GM18517 (cell line): ENCODE data around the gene PRDM15.

Experiments
- ATAC-seq: cut with Tn5 transposase; IDR thresholded peaks from one replicate; pipeline ENCODE4 v1.9.1; 2021; ENCODE audit warnings: mild to moderate bottlenecking, moderate library complexity; ENCODE audit not compliant: unreplicated experiment

The PRDM15 gene

DNA sequence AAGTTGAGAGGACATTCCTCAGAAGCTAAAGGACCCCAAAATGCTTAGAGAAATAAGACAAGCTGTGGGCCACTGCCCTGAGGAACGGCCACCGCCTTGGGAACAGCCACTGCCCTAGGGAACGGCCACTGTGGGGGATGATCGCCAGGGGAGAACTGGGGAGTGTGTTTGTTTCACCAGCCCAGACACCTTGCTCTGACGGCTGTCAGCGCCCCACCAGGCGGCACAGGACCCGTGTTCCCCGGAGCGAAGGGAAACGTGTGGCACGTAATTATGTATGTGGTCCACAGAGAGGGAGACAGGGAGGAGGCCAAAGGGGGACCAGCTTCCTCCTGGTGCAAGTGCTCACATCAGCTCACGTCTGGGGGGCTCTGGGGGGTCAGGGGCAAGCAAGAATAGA is 66.5 kb downstream of the PRDM15 start:
- ATAC-seq = no peak

DNA sequence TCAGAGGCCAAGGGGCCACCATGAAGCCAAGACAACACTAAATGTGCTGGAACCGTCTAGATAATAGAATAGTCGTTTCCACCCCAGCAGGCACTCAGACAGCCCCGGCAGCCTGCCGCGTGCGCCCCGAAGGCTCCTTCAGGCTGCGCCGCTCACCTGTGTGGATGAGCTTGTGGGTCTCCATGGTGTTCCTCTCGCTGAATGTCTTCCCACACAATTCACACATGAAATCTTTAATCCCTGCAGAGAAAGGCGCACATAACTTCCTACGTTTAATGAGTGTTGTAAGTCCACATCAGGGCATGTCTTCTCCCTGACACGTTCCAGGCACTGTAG is 68.6 kb downstream of the PRDM15 start:
- no peak for ATAC-seq

DNA sequence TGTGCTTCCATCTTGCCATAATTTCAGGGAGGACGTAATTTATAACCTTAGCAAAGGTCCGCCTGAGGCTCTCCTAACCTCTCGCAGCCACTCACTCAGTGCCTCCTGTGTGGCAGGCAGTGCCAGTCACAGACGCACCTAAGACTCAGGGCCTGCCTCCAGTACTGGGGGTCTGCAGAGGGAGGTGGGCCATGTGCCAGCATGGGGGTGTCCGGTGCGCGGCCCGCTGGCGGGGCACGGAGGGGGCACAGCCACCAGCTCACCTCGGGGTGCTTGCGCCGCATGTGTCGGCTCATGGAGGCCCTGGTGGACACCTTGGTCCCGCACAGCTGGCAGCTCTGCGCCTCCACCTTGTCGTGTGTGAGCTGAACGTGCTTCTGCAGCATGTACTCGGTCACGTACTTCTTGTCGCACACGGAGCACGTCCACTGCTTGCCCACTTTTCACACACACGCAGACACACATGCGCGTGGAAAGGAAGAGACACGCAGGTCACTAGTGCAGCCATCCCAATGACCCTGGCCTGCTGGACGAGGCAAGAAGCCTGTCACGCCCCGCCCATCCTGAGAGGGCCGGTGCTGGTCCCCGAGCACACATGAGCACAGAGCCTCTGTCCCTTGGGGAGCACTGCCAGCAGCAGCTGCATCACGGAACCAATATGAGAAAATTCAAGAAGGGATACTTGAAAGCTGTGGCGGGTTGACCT is 69.1 kb downstream of the PRDM15 start:
- no peak for ATAC-seq

DNA sequence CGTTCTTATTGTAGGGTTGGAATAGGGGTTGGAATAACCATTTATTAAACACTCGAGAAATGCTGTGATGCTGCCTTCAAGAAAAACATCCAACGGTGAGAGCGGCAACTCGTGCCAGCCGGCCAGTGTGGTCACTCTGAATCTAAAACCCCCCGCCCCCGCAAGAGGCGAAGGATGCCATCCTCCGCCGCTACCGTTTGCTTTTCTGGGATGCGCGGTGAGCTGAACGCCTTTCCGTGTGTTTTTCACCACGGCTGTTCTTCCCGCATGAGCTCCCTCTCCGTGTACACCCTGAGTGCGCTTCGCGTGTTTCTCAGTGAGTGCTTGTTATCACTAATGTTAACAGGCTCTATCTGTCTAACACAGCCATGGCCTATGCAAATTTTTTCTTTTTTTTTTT is 70.3 kb downstream of the PRDM15 start:
- ATAC-seq = no peak

GRCh38 chr21:41808094-41808493 is 71.0 kb downstream of the PRDM15 start:
- no peak for ATAC-seq

- no peak for ATAC-seq
Measured at GRCh38 chr21:41806773-41807172, 72.4 kb downstream of the PRDM15 start.

- no peak for ATAC-seq
Measured at GRCh38 chr21:41805643-41806042, 73.5 kb downstream of the PRDM15 start.

DNA sequence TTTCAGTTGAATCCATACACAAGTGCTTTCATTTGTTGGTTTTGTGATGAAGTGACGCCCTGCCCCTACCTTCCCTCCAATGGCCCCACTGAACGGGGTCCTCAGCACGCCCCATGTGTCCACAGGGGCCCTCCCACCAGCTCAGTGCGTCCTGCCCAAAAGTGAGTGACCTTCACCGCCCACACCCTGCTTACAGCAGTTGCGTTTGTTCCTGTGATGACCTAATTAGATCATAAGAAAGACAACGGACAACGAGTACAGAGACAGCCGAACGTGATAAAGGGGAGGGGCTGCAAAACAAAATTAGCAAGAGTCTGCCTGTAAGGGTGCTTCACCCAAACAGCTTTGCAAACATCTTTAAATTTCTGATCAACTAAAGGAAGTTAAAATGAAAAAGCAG is 74.1 kb downstream of the PRDM15 start:
- no peak for ATAC-seq

GRCh38 chr21:41804381-41804780 is 74.8 kb downstream of the PRDM15 start:
- no peak for ATAC-seq

GRCh38 chr21:41803316-41803715 is 75.8 kb downstream of the PRDM15 start:
- no peak for ATAC-seq

GRCh38 chr21:41802684-41803083 is 76.5 kb downstream of the PRDM15 start:
- ATAC-seq = no peak

DNA sequence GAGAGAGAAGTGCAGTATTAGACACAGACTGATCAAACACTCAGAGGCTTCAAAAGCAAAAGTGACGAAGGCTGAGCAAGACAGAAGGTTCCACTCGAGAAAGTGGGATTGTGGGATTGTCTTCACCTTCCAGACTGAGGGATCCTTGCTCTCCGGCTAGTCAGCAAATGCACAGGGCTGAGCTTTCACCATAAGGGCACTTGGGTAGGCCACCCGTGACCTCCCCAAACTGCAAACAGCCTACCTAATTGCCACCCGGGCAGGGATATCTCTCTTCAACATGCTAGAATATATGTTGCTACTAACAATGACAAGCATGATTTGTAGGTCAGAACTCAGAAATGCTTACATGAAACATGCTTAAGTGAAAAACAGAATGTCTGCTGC is 77.0 kb downstream of the PRDM15 start:
- no peak for ATAC-seq

- ATAC-seq = no peak
Measured at GRCh38 chr21:41801321-41802197, 77.6 kb downstream of the PRDM15 start.

DNA sequence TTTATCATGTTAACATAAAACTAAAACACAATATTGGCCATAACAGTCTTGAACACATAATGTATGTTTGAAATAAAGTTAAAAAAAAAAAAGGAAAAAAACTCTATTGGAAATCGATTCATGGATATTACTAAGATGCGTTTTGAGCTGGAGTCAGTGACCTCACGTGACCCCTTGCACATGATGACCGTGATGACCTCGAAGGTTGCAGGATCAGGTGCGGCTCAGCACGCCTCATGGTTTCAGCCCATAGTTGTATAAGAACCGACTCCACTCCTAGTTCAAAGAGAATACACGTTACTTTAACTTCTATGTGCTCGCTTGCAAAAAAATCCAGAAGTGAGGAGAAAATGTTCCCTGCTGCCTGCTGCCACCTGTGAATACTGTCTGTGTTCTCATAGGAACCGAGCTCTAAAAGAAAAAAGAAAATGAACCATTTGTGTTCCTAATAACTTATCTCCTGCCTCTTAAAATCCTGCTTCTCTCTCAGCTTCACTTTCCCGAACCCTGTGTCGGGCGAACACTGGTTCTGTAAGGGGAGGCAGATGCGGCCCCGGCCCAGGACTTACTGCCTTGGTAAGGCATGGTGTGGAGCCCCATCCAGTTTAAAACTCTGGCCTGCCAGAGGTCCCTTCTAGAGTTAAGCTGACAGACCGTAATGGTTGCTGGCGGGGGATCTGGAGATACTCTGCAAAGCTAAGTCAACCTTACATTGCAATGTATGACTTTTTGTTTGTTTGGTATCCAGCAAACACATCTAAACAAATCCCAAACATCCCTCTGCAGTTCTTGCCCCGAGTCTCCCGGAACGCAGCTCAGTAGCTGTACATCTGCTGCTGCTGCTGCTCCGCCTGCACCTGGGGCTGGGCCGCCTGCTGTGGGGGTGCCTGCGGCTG is 78.5 kb downstream of the PRDM15 start:
- ATAC-seq = no peak

- ATAC-seq = no peak
Measured at GRCh38 chr21:41799763-41800162, 79.4 kb downstream of the PRDM15 start.

GRCh38 chr21:41798326-41798725 is 80.8 kb downstream of the PRDM15 start:
- no peak for ATAC-seq

- no peak for ATAC-seq
Measured at GRCh38 chr21:41796476-41797080, 82.6 kb downstream of the PRDM15 start.

DNA sequence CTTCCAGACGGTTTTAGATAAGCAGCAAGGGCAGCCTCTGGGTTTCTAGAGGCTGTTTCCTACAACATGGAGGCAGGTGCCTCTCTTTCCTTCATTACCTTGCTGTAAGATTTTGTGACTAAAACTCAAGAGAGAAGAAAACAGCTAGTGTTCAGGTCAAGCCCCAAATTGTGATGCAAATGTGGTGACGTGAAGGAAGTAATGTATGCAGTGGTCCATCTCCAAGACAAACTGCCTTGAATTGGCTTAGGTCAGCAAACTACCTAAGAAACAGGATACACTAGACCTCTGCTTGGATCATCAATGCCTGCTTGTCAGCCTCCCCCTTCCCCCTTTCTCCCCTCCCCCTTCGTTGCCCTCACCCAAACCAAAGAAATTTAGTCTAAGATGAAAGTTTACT is 83.4 kb downstream of the PRDM15 start:
- ATAC-seq = no peak

- ATAC-seq = no peak
Measured at GRCh38 chr21:41794600-41794999, 84.5 kb downstream of the PRDM15 start.

- ATAC-seq = no peak
Measured at GRCh38 chr21:41792711-41793110, 86.4 kb downstream of the PRDM15 start.

DNA sequence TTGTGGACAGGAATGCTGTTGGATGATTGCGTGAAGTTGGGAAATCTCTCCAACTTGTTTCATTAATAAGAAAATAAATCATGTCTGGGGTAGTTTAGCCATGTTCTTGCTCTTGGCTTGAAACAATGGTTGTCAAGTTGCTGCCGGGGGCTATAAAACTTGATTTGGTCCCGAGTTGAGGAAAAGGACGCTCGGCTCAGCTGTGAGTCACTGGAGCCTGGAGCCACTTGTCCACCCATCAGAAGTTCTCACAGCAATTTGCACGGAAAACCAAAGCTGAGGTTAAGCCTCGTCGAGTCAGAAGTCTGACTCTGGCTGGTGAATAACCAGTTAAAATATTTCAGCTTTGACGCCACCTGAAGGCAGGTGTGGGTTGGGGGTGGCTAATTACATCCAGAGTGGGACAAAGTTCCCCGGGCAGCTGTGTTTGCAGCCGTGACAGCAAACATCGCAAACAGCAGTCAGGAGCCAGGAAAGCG is 92.6 kb downstream of the PRDM15 start:
- no peak for ATAC-seq
